Suppressor macrophage treated with lipopolysaccharide for 4 hours (primary cell): ENCODE results near the gene SEMA4B.
"Not testable (repeated sequence)": the region's sequence is repeated elsewhere in the genome, so short reads cannot be mapped to it uniquely, and the experiment has no call there.

Experiments
- DNase-seq: peaks from one replicate; pipeline ENCODE4 v3.0.0-alpha.2; 2020

The SEMA4B gene

GRCh38 chr15:90181776-90182175 is 19.4 kb upstream of the SEMA4B start:
- no peak for DNase-seq

DNA sequence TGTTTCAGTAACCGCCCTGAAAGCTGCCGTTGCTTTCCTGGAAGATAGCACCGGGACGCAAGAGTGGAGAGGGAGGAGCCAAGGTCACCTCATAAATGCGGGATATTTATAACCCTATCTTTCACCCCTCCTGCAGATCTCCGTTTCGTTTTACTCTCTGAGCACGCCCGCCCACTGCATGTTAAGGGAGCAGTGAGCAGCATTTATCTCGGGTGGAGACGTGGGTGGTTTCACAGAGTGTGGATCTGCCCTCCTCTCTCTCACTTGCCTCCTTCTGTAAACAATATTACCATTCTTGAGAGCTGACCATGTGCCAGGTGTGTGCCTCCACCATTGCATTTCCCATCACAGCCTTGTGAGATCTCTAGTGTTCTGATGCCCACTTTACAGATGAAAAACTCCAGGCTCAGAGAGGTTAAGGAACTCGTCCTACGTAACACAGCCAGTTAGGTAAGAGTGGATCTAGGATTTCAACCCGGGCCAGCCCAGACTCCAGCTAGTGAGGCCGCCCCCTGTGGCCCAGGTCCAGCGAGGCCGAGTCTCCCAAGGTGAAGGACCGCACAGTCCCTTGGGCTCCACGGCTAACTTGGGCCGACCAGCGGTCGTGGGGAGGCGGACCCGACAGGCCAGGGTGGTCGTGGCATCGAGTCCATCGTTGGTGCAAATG is 16.9 kb upstream of the SEMA4B start:
- no peak for DNase-seq

GRCh38 chr15:90184786-90185704 is 16.1 kb upstream of the SEMA4B start:
- DNase-seq, result peak; percentile 65

DNA sequence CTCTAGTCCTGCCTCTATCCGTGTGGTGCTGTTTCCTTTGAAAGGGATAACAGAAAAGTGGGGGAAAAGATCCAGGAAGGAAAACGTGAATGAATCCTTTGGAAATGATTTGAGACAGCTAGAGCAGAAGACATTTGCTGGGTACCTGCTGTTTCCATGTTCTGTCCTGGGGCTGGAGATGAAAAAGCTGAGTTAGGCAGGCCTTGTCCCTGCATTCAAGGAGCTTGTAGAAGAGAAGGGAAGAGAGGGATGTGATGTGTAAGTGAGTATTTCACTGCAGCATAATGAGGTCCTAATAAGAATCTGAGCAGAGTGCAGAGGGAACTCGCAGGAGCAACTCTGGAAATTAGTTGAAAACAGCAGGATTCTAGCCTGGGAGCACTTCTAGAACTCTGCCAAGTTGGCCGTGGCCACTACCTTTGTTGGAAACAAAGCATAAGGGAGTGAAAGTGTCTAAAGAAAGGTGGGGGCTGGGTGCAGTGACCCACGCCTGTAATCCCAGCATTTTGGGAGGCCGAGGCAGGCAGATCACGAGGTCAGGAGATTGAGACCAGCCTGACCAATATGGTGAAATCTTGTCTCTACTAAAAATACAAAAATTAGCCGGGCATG is 13.8 kb upstream of the SEMA4B start:
- no peak for DNase-seq

GRCh38 chr15:90188065-90188464 is 13.1 kb upstream of the SEMA4B start:
- not testable (repeated sequence) for DNase-seq

- peak; percentile 84 for DNase-seq
These were observed 12.0 kb upstream of the SEMA4B start for GRCh38 chr15:90188914-90189748.

GRCh38 chr15:90189781-90190467 is 11.2 kb upstream of the SEMA4B start:
- no peak for DNase-seq

DNA sequence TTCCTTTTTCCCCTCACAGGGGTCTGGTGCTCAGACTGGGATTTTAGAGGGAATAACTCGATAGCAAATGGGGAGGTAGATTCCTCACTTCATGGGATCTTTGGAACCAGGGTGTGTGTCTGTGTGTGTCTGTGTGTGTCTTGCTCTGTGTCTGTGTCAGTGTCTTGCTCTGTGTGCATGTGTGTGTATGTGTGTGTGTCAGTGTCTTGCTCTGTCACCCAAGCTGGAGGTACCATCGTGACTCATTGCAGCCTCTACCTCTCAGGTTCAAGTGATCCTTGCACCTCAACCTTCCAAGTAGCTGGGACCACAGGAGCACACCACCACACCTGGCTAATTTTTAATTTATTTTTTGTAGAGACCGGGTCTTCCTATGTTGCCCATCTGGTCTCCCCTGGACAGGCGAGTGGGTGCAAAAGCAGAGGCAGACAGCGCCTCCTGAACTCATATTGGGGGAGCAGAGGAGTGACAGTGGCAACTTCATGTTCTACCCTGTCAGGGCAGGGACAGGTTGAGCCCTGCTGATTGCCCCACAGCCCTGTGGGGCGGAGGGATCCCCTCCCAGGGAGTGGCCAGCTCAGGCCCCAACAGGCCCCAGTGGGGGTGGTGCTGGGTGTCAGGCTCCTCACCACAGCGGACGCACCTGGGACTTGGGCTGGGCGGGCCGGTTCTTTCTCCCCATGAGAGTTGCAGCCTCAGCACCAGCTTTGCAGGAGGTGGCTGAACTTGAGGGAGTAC is 10.4 kb upstream of the SEMA4B start:
- DNase-seq, result no peak

DNA sequence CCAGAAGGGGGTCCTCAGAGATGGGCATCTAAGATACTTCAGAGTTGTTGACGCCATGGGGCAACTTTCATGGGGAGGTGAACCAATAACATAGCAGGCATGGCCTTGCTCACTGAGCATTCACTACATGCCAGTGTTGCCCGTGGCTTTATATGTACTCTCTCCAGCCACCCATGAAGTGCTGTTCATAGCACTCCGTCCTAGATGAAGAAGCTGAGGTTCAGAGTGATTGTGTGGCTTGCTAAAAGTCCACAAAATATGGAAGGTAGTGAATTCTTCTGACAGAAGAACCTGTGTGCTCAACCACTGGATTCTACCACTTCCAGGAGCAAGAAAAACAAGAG is 9.8 kb upstream of the SEMA4B start:
- no peak for DNase-seq

DNA sequence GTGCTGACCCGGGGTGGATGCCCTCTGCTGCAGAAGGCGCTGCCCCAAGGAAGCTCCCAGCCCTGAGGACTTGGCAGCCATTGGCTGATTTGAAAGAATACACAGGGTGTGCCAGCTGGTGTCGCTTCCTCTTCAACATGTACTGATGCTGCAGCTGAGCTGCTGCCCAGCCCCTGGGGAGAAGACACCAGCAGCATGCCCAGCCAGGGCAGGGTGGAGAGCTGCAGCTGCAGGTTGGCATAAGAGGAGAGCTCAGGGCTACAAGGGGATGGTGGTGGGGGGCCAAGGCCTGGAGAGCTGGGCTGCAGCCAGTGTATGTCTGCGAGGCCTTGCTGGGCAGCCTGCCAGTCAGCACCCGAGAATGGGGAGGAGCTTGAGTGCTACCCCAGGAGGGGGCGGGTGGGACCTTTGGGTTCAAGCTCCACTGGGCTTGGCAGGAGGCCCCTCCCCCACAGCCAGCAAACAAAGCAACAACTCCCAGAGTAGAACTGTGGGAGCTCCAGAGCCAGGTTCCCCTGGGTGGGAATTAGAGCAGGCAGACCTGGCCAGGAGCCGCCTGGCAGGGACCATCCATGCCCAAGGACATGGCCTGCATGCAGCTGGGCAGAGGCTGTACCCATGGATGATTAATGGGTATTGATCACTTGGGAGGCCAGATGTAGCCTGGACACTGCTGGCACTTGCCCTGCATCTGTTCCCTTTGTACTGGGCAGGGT is 9.2 kb upstream of the SEMA4B start:
- peak; percentile 59 for DNase-seq

DNA sequence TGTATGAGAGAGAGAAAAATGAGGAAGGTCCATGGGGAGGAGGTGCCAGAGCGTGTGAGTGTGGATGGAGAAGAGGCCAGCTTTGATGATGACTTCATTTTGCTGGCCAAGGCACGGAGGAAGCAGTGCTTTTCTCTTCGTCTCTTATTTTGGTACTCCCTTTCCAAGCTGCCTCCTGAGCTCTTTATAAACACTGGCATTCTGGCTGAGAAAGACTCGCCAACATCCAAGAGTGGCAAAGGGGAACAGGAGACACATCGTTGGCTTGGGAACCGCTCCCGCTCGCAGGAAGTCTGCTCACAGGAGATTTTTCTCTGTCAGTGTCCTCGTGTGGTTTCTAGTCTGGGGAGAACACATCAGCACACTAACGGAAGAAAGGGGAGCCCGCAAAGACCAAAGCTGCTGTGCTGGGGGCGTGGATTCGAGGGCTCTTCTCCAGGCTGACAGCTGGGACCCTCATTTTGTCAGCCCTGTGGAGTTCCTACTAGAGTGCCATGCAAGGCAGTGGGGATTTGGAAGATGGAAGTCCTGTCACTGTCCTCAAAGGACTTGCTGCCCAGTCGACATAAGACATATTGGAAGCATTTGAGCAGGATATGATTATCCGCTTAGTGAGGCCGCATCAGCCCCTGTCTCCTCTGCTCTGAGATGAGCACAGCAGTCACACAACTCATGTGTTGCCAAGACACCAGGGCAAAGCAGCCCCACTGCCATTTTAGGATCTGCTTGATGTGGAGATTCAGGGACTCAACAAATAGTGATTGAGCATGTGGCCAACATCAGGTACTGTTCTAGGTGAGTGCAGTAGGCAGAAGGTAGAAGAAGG is 8.0 kb upstream of the SEMA4B start:
- peak; percentile 64 for DNase-seq

- DNase-seq, result no peak
These were observed 6.5 kb upstream of the SEMA4B start for GRCh38 chr15:90194655-90195054.

DNA sequence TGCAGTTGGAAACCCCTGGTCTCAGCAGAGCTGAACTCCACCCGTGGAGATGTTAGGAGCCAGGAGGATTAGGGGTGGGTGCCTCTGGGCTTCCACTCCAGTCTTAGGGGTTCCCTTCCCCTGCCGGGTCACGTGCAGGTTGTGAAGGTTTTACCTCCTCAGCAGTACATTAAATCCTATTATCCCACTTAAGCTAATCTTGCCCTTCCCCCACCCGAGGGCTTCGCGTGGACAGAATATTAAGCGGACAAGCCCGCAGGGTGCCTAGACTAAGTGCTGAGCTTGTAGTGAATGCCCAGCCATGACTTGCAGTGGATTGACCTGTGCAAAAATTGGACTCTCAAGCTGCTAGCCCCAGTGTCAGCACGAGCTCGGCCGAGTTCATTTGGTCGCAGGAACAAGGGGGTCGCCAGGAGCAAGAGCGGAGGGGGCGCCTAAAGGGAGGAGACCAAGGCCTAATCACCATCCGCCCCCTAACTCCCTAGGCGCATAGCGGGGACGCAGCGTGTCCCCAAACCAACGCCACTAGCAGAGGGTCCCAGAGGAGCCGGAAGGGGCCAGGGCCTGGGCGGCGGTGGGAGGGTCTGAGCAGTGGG is 498 bp upstream of the SEMA4B start:
- DNase-seq, result no peak

DNA sequence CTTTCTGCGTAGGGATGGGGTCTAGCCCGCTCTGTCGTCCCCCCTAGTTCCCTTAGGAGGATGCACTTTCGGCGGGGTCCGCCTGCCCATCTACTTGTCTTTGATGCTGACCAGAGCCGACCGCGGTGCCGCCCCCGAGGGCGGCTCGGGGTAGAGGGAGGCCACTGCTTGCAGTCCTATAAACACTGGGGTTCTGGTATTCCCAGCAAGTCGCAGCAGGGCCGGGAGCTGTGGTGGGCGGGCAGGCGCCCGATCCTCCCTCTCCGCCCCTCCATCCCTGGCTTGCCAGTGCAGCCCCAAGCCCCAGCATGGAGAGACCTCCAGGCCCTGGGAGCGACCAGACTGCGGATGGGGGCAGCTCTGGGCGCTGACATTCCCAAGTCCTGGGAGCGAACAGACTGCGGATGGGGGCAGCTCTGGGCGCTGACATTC is 830 bp downstream of the SEMA4B start:
- no peak for DNase-seq

- no peak for DNase-seq
These were observed 1.8 kb downstream of the SEMA4B start for GRCh38 chr15:90202929-90203328.

GRCh38 chr15:90203473-90203872 is 2.3 kb downstream of the SEMA4B start:
- DNase-seq, result no peak

GRCh38 chr15:90203922-90204321 is 2.8 kb downstream of the SEMA4B start:
- DNase-seq, result no peak

- DNase-seq, result no peak
These were observed 4.1 kb downstream of the SEMA4B start for GRCh38 chr15:90205050-90205848.

DNA sequence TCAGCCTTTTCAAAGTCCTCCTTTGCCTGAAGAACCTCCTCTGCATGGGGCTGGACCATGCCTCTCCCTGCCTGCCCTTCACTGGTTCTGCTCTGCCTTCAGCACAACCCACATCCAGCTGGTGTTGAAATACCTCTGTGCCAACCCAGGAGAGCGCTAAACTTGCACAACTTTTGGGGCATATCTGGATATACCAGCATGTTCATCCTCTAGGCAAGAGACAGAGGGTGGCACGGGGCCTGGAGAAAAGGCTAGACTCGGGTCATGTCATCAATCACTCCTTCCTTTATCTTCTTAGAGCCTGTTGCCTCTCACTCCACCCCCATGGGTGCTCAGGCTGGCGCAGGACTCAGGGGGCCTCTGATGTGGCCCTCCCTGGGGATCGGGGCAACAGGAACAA is 4.8 kb downstream of the SEMA4B start:
- peak; percentile 32 for DNase-seq
